Adrenal gland (tissue), 5 donors: Measurements from ENCODE around the gene WT1.

ENCODE experiments used
- CTCF ChIP-seq, 6 experiments: fragments of 450-650 bp in 4 of 6; fragments of 200-600 bp in 2 of 6; sonication (generic) in 1 of 6; IDR thresholded peaks; 1 replicate in 5 of 6; 2 replicates in 1 of 6; pipeline versions ENCODE4 v1.5.1 to v1.8.0; 2016 to 2021; ENCODE audit warnings: antibody characterized with exemption in 6 of 6, mild to moderate bottlenecking in 2 of 6, moderate library complexity in 1 of 6
- POLR2A ChIP-seq, 2 donors: fragments of 450-650 bp; IDR thresholded peaks; one replicate each; pipeline ENCODE4 v1.6.1; 2017; ENCODE audit warnings: antibody characterized with exemption in 2 of 2, mild to moderate bottlenecking in 2 of 2, moderate library complexity in 1 of 2
- donor health status: DM: no; HTN: no; CAD: no.

- no peak for TF ChIP-seq CTCF (IDR thresholded peaks at IDR 0.05)
- no peak for TF ChIP-seq POLR2A (IDR thresholded peaks at IDR 0.05)
These were observed 11.9 kb upstream of the WT1 start for GRCh38 chr11:32447252-32447651.
